Dermis blood vessel endothelial cell (primary cell): Measurements from ENCODE around the gene KLHL29. TPM values are rescaled to one million over a fixed set of nuclear protein-coding genes. Genes with fewer than 3 reads are reported as not detected.
"Not testable (repeated sequence)": the region's sequence is repeated elsewhere in the genome, so short reads cannot be mapped to it uniquely, and the experiment has no call there.

Experiments used
- DNase-seq: peaks from one replicate; pipeline ENCODE4 v3.0.0; 2010
- total RNA-seq: library from RNA; depleted of rRNA; stranded (reverse); fragments of >200 nt; gene quantifications from 2 replicates; pipeline ENCODE4 v1.2.3, GENCODE V29; 2014

KLHL29 gene
- total RNA-seq, 1 donor from 2014 or later = 3.7 TPM

DNA sequence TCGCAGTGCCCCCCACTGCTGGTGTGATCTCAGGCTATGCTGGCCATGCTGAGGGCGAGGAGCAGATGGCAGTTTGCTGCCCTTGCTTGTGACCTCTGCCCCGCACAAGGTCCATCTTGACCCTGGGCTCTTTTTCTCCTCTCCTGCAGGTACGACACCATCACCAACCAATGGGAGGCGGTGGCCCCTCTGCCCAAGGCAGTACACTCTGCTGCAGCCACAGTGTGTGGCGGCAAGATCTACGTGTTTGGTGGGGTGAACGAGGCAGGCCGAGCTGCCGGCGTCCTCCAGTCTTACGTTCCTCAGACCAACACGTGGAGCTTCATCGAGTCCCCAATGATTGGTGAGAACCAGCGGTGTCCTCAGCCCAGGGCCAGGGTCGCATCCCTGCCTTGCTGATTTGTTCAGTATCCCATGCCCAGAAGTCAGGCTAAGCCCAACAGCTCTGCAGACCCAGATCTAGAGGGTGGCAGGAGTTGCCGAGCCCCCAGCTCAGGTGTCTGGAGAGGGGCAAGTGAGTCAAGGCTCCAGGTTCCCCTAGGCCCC, 318.1 kb downstream of the KLHL29 start:
- no peak for DNase-seq

DNA sequence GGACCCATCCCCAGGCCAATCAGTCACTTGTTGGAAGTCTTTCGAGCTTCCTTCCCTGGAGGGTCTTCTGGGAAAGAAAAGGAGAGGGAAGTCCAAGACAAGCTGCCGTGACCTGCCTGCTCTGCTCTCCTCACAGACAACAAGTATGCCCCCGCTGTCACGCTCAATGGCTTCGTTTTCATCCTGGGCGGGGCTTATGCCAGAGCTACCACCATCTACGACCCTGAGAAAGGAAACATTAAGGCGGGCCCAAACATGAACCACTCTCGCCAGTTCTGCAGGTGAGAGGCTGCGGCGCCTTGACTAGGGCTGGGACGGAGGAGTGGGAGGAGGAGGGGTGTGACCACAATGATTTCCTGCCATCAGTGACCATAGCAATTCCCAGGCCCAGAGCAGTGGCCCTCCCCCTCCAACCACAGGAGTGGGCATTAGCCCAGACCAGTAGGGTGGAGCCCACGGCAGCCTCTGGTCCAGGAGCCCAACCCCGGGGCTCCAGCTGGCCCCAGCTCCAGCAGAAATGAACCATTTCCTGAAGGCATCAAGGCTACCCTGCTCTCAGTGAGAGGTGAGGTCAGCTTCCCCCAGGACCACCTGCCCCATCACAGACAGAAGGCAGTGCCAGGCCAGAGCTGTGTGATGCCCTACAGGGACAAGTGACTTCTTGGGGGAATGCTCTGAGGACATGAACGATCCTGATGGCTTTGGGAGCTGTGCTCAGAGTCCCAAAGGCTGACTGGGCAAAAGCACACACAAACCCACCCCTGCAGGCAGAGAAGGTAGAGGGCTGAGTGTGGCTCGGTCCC, 318.8 kb downstream of the KLHL29 start:
- DNase-seq = no peak

DNA sequence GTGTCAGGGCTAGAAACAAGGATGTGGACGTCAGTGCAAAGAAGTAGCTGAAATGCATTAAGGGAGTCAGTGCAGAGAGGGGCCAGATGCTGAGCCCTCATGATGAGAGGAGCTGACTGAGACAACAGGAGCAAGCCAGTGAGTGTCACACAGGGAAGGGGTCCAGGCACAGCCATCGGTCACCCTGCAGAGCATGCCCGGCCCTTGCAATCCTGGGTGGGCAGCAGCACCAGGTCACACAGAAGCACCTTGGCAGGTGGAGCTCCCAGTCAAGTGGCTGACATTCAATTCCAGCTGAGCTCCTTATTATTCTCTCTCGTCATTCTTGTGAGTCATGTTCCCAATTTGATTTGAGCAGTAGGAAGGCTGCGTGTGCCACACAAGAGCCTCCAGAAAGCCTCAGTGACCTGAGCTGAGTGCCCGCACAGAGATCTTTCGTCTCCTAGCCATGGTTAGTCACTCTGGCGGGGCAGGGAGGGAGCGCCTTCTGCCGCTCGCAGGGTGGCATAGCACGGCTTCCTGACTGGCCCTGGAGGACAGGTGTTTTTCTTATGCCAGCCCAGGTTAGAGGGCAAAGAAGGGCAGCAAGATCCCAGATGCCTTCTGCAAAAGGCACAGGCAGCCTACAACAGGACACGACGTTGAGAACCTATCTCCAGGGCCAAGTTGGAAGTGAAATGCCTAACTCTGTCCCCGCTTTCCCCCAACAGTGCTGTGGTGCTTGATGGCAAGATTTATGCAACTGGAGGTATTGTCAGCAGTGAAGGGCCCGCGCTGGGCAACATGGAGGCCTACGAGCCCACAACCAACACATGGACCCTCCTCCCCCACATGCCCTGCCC, 321.0 kb downstream of the KLHL29 start:
- no peak for DNase-seq

DNA sequence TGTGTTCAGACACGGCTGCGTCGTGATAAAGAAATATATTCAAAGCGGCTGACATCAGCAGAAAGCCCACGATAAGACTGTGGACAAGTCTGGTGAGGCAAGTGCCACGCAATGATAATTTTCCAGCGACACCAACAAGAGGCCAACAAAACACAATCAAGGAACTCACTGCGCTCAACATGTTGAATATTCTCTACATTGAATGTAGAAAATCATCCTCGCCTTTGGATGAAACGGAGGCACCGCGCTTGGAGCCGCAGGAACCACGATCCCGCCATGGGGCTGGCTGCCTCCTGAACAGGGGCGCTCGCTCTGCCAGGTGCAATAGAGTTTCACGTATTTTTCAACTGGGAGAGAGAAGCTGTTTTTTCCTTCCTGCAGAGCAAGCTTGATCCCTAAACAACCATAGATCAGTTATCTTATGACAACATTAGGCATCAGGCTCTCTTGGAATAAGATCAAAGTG, 321.7 kb downstream of the KLHL29 start:
- DNase-seq = no peak

DNA sequence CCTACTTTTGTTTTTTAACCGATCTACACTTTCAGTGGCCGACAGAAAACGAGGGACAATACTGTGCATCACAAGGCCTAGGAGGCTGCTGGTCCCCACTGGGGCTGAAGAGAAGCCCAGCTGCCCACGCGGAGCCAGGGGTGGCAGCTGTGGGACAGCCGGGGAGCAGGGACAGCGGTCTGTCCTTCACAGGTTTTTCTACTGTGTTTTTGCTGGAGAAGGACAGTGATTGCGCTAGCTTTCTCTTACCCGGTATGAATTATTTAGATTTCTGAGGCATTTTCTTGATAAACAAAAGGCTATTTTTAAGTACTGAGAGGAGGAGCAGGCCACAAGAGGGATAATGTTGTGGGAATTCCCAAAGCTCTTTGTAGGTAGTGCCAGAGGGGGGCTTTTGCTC, 322.1 kb downstream of the KLHL29 start:
- no peak for DNase-seq

DNA sequence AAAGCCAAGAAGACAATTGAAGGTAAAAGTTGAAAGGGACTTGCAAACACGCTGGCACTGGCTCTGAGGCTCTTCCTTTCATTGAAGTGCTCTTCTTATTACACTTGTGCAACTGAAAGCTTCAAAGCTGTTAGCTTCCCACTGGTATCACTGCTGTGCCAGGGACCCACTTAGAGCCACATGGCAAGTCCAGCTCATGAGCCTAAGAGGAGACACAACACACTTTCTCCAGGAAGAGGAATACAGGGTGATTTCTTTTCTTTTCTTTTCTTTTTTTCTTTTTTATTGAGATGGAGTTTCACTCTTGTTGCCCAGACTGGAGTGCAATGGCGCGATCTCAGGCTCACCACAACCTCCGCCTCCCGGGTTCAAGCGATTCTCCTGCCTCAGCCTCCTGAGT, 323.8 kb downstream of the KLHL29 start:
- DNase-seq = no peak

DNA sequence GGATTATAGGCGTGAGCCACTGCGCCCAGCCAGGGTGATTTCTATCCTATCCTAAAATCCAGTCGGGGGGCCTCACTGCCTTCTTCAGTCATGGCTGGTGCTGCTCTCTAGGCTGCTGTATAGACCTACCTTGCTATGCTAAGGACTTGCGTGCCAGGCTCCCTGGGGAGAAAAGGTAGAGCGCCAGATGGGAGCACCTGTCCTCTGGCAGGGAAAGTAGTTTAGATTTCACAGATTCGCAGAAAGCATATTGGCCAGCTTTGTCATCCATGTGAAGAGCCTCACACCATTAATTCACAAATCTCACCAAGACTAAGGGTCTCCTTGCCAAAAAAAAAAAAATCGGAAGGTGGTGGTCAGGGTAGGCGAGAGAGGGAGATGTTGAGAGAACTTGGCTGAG, 324.3 kb downstream of the KLHL29 start:
- no peak for DNase-seq

DNA sequence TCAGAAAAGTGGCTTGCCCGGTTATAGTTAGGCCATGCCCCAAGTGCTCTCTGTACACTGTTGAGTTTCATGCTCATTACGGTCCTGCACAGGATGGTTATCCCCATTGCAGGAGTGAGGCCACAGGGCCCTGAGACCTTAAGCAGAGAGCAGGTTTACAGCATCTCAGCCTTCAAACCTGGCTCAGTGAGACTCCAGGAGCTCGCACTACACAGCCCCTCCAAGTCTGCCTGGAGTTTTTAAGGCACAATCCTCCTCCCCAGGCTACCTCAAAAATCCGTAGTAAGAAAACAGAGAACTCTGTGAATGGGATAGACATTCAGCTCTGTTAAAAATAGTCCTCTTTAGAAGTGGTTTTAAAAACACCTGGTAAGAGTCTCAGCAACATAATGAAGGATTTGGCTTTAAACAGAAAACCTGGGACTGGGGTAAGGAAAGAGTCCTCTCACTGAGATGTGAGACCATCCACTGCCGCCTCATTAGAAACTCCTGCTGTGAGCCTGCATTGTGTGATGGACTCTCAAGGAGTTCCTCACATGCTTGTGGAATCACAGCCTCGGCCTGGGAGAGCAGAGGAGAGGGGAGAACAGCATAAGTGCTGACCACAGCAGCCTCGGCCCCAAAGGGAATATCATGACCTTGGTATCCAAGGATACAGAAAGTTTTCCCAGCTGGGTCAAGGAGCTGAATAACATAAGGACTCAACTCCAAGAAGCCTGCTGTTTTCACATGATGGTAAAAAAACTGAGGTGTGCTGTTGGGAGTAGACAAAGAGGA, 327.2 kb downstream of the KLHL29 start:
- no peak for DNase-seq

DNA sequence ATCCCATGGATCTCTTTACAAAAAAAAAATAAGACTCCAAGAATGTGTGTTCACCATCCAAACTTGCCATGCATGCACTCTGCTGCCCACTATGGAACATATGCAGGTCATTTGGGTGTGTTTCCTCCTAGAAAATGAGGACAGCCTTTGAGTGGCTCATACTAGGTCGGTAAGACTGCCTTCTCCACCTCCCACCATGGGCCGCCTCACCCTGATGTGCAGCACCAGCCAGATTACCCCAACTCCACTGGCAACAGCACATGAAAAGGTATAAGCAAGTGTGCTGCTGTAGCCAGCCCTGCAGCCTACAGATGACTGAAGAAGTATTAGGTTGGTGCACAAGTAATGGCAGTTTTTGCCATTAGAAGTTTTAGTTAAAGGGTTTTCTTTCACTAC, 327.8 kb downstream of the KLHL29 start:
- no peak for DNase-seq

DNA sequence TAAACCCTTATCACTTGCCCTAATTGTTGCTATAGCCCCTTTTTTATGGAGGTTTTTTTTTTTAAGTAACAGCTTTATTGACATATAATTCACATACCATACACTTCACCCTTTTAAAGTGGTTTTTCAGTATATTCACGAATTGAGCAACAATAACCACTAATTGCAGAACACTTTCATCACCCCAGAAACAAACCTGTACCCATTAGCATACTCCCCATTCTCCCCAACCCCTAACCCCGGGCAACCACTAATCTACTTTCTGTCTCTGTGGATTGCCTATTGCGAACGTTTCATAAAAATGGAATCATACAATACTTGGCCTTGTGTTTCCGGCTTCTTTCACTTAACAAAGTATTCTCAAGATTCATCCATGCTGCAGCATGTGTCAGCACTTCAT, 328.4 kb downstream of the KLHL29 start:
- DNase-seq = no peak

DNA sequence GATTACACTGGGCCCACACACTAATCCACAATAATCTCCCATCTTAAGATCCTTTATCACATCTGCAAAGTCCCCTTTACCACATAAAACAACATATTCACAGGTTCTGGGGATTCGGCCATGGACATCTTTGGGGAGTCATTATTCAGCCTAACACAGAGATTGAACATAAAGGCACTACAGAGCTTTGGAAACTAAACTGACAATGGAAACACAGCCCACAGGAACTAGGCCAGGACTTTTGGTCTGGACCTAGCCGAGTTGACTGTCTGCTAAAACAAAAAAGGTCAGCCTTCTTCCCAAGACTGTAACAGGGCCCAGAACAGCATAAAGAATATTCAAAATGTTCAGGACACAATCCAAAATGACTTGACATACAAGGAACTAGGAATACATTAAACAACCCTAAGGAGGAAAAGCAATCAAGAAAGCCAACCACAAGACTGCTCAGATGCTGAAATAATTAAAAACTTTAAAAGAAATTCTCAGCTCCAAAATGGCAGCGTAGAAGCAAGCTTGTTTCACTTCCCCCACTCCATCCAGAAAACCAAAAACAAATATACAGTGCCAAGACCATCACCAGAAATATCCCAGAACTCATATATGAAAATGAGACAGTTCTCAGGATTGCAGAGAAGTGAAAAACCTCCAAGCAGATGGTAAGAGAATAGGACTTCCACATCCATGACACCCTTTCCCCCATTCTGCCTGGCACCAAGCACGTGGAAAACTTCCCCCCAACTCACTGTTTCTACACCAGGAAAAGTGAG, 334.1 kb downstream of the KLHL29 start:
- no peak for DNase-seq

DNA sequence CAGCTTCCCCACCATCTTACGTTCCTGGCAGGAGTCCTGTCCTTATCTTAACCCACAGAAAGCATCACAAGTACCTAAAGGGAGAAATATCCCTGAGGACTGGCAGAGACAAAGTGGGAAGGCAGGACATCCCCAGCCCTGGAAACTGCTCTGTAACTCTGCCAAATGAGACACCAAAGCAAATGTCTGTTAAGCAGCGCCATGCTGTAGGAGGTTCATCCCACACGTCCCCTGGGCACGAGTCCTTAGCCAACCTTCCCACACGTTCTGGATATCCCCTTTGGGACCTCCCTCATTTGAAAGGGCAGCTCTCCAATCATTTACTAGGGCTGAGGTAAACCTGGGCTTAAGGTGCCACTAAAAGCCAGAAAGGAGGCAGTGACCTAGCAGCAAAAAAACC, 334.7 kb downstream of the KLHL29 start:
- DNase-seq = no peak

DNA sequence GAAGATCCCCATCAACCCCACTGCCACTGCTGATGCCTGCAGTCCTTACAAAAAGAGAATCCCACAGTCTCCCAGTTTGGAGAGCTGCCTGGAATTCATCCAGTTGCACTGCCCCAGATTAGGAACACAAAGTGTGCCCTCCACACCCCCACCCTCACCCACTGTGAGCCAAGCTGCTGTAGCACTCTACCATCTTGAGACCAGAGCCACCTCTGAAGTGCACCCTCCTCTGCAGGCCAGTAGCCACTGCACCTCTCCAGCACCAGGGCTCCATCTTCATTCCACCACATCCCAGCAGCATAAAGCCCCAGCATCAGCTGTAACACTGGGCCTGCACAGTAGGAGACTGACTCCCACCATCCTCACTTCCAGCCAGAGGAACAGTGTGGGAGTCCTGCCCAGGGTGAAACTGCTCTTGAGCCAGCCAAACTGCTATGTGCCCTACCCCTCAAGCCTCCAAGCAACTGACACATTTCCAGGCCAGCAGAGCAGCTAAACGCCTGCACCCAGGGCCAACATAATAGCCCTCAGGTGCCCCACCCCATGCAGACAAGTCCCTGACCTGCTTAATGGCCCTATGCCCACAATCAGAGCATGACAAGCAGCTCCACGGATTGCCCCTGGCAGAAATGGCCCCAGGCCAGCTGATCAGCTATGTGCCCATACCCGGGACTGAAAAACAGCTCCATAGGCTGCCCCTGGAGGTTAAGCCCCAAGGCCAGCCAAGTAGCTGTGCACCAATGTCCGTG, 335.9 kb downstream of the KLHL29 start:
- DNase-seq = no peak

DNA sequence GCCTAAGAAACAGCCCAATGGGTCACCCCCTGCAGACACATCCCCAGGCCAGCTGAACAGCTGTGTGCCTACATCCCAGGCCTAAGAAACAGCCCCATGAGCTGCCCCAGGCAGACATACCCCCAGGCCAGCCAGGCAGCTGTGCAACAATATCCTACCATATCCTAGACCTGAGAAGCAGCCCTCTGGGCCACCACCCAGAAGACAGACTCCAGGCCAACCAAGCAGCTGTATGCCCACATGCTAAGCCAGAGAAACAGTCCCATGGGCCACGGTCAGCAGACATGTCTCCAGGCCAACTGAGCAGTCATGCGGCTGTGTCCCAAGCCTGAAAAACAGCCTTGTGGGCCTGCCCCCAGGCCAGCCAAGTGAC, 336.5 kb downstream of the KLHL29 start:
- no peak for DNase-seq

DNA sequence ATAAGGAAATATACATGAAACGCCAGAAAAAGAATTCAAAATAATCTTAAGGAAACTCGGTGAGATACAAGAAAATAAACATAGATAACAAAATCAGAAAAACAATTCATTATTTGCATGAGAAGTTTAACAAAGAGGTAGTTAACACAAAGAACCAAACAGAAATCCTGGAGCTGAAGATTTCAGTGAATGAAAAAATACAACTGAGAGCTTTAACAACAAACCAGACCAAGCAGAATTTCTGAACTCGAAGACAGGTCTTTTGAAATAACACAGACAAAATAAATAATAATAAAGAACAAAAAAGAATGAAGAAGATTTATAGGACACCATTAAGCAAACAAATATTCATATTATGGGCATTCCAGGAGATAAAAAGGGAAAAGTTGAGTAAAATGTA, 337.3 kb downstream of the KLHL29 start:
- no peak for DNase-seq

DNA sequence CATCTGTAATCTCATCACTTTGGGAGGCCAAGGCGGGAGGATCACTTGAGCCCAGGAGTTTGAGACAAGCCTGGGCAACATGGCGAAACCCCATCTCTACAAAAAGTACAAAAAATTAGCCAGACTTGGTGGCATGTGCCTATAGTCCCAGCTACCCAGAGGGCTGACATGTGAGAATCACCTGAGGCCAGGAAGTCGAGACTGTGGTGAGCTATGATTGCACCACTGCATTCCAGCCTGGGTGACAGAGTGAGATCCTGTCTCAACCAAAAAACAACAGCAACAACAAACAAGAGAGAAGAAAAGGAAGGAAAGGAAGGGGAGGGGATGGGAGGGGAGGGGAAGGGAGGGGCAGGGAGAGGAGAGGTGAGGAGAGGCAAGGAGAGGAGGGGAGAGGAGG, 338.1 kb downstream of the KLHL29 start:
- DNase-seq = not testable (repeated sequence)

DNA sequence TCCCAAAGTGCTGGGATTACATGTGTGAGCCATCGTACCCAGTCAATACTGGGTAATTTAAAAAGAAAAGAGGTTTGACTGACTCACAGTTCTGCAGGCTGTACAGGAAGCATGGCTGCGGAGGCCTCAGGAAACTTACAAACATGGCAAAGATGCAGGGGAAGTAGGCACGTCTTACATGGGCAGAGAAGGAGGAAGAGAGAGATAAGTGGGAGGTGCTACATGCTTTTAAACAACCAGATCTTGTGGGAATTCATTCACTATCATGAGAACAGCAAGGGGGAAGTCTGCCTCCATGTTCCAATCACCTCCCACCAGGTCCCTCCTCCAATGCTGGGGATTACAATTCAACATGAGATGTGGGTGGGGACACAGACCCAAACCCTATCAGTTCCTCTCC, 349.4 kb downstream of the KLHL29 start:
- peak; percentile 21 for DNase-seq

DNA sequence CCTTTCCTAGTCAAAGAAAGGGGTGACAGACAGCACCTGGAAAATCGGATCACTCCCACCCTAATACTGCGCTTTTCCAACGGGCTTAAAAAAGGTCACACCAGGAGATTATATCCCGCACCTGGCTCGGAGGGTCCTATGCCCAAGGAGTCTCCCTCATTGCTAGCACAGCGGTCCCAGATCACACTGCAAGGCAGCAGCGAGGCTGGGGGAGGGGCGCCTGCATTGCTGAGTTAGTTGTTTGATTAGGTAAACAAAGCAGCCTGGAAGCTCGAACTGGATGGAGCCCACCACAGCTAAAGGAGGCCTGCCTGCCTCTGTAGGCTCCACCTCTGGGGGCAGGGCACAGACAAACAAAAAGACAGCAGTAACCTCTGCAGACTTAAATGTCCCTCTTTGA, 351.8 kb downstream of the KLHL29 start:
- not testable (repeated sequence) for DNase-seq

DNA sequence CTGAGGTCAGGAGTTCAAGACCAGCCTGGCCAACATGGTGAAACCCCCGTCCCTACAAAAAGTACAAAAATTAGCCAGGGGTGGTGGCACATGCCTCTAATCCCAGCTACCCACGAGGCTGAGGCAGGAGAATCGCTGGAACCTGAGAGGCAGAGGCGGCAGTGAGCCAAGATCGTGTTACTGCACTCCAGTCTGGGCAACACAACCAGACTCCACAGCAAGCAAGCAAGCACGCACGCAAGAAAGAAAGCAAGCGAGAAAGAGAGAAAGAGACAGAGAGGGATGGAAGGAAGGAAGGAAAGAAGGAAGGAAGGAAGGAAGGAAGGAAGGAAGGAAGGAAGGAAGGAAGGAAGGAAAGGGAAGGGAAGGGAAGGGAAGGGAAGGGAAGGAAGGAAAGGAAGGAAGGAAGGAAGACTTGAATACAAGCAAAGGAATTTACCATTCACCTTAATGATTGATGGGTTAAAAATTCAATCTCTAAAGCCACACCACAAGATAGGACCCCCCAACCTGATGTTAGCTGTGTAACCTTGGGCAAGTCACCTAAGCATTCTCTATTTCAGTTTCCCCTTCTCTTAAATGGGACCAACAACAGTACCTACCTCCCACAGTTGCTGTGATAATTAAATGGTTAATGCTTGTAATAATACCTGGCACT, 360.2 kb downstream of the KLHL29 start:
- DNase-seq = no peak

DNA sequence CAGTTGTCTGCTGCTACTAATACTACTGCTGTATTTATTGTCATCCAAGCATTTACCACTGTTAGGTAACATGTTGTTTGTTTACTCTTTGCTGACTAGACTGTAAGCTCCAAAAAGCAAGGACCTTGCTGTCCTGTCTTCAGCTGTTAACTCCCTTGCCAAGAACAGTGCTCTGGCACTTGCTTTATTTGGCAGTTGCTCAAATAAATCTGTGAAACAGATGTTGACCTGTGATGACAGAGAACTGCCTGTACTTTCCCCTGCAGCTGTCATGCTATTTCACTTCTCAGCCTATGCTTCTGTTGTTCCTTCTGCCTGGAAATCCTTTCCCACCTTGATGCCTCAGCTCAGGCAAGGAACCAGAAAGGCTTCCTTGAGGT, 360.7 kb downstream of the KLHL29 start:
- peak; percentile 37 for DNase-seq
